ENCODE measurements around the gene CD200R1. TPM values are rescaled to one million over a fixed set of nuclear protein-coding genes. Genes with fewer than 3 reads are reported as not detected.

Gene CD200R1
- total RNA-seq, 1 donor from 2014 or later: 1.5 TPM

- Histone ChIP-seq H3K9me3 (no peaks in the 10 kb centered on the region), H3K4me1 (no peaks in the 10 kb centered on the region), H3K27me3 (ENCODE audit: low read depth) (no peaks in the 10 kb centered on the region), H3K4me3 (no peak overlapping the region), H3K36me3 (peaks cover 94% of the 10 kb centered on the region), H3K27ac (no peak overlapping the region)
- ATAC-seq (no peak), DNase-seq (no peak)
- intact Hi-C loops (cut with DNase I): no loop called here
- no peak for TF ChIP-seq CTCF (IDR thresholded peaks at IDR 0.05)
These were observed 25.8 kb upstream of the CD200R1 start for GRCh38 chr3:113000691-113001090.

GRCh38 chr3:112995800-112996199 lies 20.9 kb upstream of the CD200R1 start:
- H3K27me3 ChIP-seq (ENCODE audit: low read depth): no peaks in the 10 kb centered on the region
- H3K36me3 ChIP-seq: peaks cover 46% of the 10 kb centered on the region
- no peak for ATAC-seq
- H3K4me1 ChIP-seq: peaks cover 18% of the 10 kb centered on the region
- no peaks in the 10 kb centered on the region for H3K9me3 ChIP-seq
- no peak for TF ChIP-seq CTCF (IDR thresholded peaks at IDR 0.05)
- no peak overlapping the region for H3K27ac ChIP-seq
- intact Hi-C loops (cut with DNase I): no loop called here
- DNase-seq: no peak
- H3K4me3 ChIP-seq: no peak overlapping the region

GRCh38 chr3:112990672-112991602 lies 16.0 kb upstream of the CD200R1 start, which contains the start of gene GTPBP8:
GTPBP8 (plus strand) TSS chr3:112990984; CDS start chr3:112991000, 16 bp downstream.
- peak; percentile 98 to 99 for ATAC-seq
- H3K4me1 ChIP-seq: peaks cover 18% of the 10 kb centered on the region
- H3K9me3 ChIP-seq: no peaks in the 10 kb centered on the region
- H3K27me3 ChIP-seq (ENCODE audit: low read depth): no peaks in the 10 kb centered on the region
- intact Hi-C loops (cut with DNase I): no loop called here
- DNase-seq: peak; percentile 95
- peak within 1 kb of the TSS; percentile 73 for H3K4me3 ChIP-seq
- peak within 1 kb of the TSS; percentile 97 for H3K27ac ChIP-seq
- no peaks in the 10 kb centered on the region for H3K36me3 ChIP-seq
- no peak for TF ChIP-seq CTCF (IDR thresholded peaks at IDR 0.05)

GRCh38 chr3:112987710-112988334 lies 12.9 kb upstream of the CD200R1 start:
- DNase-seq (no peak), ATAC-seq (no peak)
- Histone ChIP-seq H3K9me3 (no peaks in the 10 kb centered on the region), H3K4me1 (peaks cover 12% of the 10 kb centered on the region), H3K36me3 (no peaks in the 10 kb centered on the region), H3K27me3 (ENCODE audit: low read depth) (no peaks in the 10 kb centered on the region), H3K4me3 (no peak overlapping the region), H3K27ac (no peak overlapping the region)
- intact Hi-C loops (cut with DNase I): no loop called here
- TF ChIP-seq CTCF (IDR thresholded peaks at IDR 0.05): no peak

GRCh38 chr3:112984485-112984884 lies 9.6 kb upstream of the CD200R1 start:
- no peak for TF ChIP-seq CTCF (IDR thresholded peaks at IDR 0.05)
- Histone ChIP-seq H3K4me1 (no peaks in the 10 kb centered on the region), H3K9me3 (no peaks in the 10 kb centered on the region), H3K27me3 (ENCODE audit: low read depth) (no peaks in the 10 kb centered on the region), H3K27ac (no peak overlapping the region), H3K36me3 (no peaks in the 10 kb centered on the region), H3K4me3 (no peak overlapping the region)
- ATAC-seq (peak in 1 of 2 donors; percentile 54), DNase-seq (no peak)
- intact Hi-C loops (cut with DNase I): no loop called here

Data from lower lobe of right lung (tissue), 2 donors.